Head of caudate nucleus (tissue), 42 donors: Measurements from ENCODE around the gene SAMD14.

Experiments used
- DNase-seq, 42 donors: peaks; one replicate each; pipeline versions ENCODE4 v3.0.0 to v3.0.0-alpha.2; 2020 to 2021; ENCODE audit warnings: mixed read lengths in 7 of 42
- intact Hi-C: fragments of 100-400 bp; cut with DNase I; formaldehyde crosslinking; loops from one replicate; pipeline ENCODE4 v1.15.0; 2022

SAMD14 gene

GRCh38 chr17:50093246-50093645 is 36.7 kb downstream of the SAMD14 start:
- intact Hi-C loops: no loop called here
- no peak for DNase-seq

DNA sequence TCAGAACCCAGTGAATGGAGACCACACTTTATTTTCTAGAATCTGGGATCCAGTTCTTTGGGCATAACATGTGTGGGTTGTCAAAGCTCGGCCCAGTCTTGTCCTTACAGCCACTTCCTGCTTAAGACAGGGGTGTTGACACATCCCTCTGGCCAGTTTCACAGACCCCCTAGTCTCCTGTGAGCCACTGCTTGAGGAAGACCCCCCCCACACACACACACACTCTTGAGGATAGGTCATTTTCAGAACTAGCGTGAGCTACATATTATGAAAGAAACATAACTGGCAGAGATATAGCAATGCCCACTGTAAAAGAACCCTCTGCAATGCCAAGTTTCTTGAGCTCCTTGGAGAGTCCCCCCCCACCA is 38.1 kb downstream of the SAMD14 start:
- no peak for DNase-seq
- intact Hi-C loops: no loop called here

GRCh38 chr17:50090971-50091917 is 38.7 kb downstream of the SAMD14 start:
- no peak for DNase-seq
- intact Hi-C loops: no loop called here

DNA sequence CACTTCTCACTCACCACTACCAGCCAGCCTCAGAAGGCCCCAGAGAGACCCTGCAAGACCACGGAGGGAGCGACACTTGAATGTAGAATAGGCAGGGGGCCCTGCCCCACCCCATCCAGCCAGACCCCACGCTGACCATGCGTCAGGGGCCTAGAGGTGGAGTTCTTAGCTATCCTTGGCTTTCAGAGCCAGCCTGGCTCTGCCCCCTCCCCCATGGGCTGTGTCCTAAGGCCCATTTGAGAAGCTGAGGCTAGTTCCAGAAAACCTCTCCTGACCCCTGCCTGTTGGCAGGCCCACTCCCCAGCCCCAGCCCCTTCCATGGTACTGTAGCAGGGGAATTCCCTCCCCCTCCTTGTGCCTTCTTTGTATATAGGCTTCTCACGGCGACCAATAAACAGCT is 39.9 kb downstream of the SAMD14 start:
- DNase-seq: no peak
- intact Hi-C loops: no loop called here

GRCh38 chr17:50088952-50089825 is 40.8 kb downstream of the SAMD14 start:
- intact Hi-C loops: loop anchor here (5.0 kb wide), 1 partner anchor 62 kb away; no protein-coding TSS in a partner anchor
- DNase-seq: no peak

DNA sequence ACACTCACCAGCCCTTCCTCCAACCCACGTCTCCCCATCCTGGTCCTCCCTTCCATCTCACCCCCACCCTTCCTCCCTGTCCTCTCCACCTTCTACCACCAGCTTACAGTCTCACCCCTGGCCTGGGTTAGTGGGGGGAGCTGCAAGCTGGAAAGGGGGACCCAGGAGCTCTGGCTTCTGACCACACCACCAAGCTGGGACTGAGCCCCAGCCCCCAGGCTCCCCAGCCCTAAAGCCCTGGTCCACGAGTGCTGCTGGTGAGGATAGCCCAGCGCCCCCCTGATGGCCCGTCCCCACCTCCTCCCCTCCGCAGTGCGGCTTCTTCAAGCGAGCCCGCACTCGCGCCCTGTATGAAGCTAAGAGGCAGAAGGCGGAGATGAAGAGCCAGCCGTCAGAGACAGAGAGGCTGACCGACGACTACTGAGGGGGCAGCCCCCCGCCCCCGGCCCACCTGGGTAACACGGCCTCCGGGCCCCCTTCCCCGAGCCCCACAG is 42.0 kb downstream of the SAMD14 start:
- DNase-seq: no peak
- intact Hi-C loops: loop anchor here (5.0 kb wide), 1 partner anchor 61 kb away; no protein-coding TSS in a partner anchor

DNA sequence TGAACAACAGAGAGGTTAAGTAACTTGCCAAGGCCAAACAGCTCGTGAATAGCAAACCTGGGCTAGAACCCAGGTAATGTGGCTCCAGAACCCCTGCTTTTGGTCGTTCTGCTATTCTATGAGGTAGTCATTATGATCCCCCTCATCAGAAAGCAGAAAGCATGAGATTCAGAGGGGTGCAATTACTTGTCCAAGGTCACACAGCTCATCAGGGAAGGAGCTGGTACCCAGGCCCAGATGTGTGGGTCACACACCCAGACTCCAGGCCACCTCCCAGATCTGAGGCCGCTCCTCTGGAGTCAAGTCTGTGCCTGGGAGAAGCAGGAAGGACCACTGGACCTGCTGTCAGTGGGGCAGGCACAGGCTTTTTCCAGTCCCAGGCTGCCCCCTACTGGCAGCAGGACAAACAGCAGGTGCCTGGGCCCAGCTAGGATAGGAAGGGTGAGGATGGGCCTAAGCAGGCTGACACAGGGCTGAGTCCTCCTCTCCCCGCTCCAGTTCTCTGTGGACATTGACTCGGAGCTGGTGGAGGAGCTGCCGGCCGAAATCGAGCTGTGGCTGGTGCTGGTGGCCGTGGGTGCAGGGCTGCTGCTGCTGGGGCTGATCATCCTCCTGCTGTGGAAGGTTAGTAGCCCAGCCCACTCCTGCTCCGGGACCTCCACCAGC is 42.6 kb downstream of the SAMD14 start:
- intact Hi-C loops: loop anchor here (5.0 kb wide), 1 partner anchor 60 kb away; no protein-coding TSS in a partner anchor

GRCh38 chr17:50081757-50082156 is 48.2 kb downstream of the SAMD14 start:
- intact Hi-C loops: no loop called here
- no peak for DNase-seq

More for the DNA sequence above, 42.6 kb downstream of the SAMD14 start:
- peak in 37 of 42 donors; percentile 32 to 83 (median 63) for DNase-seq

DNA sequence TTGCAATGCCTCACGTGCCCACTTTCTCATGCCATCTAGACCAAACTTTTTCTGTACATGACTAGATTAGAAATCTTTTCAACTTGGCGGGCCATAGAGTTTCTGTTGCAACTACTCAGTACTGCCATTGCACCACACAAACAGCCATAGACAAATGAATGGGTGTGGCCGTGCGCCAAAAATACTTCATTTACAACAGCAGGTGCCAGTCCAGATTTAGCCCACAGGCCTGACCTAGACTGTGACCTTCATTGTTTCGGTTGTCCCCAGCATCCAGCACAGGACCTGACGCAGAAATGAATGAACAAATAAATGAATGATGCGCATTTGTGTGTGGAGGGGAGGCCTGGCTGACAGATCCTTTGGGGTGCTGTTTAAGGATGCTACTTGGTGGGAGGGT is 49.1 kb downstream of the SAMD14 start:
- DNase-seq: no peak
- intact Hi-C loops: no loop called here

DNA sequence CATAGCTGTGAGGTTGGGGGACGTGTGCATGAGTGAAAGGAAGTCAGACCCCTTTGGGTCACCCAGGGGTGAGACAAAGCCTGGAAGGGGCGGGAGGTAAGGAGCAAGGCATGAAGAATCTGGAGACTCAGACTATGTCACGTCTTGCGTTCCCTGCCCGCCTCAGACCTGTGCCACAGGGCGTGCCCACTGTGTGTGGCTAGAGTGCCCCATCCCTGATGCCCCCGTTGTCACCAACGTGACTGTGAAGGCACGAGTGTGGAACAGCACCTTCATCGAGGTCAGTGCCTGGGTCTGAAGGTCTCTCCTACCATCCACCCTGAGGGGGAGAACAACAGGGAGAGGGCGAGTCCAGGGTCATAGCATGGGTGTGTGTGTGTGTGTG is 49.9 kb downstream of the SAMD14 start:
- intact Hi-C loops: no loop called here
- DNase-seq: no peak

DNA sequence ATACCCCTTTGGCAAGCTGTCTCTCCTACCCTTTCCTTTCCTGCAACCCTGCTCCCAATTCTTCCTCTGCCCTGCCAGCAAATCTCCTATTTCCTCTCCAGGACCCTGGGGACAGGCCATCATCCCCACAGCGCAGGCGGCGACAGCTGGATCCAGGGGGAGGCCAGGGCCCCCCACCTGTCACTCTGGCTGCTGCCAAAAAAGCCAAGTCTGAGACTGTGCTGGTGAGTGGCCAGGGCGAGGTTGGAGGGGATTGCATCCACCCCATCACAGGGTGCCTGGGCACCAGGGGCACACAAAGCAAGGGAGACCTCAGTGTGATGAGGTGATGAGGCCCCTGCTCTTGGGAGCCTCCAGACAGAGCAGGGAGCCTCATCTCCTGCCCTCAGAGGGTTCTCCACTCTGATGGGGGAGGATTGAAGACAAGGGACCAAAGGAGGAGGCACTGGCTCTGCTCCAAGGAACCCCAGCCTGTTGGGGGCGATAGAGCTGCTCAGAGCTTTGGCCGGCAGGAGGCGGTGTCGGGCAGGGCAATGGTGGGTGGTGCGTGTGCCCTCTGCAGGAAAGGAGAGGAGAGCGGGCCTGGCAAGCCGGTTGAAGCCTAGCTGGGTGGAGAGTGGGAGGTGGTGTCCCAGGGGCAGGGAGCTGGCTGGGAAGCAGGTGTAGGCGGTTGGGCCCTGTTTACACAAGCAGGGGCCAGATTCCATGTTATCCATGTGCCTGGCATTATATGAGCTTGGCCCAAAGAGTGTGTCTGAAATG is 50.4 kb downstream of the SAMD14 start:
- intact Hi-C loops: no loop called here
- no peak for DNase-seq

DNA sequence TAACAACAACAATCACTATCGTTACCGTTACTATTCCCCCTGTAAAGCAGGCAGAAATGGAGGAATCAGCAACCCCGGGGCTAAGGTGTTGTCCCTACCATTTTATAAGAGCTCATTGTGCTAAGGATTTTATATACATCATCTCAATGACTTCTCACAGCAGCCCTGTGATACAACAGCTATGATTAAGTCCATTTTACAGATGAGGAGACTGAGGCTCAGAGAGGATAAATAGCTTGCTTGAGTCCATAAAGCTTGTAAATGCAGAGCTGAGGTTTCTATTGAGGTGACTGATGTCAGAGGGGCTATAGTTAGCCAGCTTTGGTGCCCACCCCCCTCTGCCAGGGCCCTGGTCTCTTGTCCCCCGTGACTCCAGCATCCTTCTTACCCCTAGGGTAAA is 51.5 kb downstream of the SAMD14 start:
- intact Hi-C loops: no loop called here
- DNase-seq: no peak

DNA sequence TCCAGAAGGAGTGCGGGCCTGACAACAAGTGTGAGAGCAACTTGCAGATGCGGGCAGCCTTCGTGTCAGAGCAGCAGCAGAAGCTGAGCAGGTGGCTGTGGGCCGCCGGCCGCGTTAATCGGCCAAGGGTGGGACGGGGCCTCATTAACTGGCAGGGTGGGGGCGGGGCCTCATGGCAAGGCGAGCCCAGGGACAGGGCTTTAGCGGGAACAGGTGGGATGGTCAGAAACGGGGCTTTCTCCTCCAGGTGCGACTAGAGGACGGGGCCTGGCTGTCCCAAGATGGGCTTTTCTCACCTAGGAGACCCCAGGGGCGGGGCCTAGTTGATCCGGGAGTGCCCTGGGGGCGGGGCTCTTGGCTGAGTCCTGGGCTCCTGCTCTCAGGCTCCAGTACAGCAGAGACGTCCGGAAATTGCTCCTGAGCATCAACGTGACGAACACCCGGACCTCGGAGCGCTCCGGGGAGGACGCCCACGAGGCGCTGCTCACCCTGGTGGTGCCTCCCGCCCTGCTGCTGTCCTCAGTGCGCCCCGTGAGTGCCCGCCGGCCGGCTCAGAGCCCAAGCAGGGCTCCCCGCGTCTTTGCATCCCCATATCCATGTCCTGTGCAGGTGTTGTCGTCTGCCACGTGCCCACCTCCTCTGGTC is 53.2 kb downstream of the SAMD14 start:
- intact Hi-C loops: no loop called here
- no peak for DNase-seq

DNA sequence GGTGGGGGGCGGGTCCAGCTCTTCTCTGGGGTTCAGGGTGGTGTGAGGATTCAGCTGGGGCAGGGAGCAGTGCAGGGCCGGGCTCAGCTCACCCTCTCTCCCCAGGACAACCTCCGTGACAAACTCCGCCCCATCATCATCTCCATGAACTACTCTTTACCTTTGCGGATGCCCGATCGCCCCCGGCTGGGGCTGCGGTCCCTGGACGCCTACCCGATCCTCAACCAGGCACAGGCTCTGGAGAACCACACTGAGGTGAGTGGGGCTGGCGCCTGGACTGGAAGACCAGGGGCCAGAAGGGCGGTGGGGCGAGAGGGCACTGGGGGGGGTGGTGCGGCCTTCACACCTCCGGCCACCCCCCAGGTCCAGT is 53.8 kb downstream of the SAMD14 start:
- intact Hi-C loops: no loop called here
- DNase-seq: no peak

- intact Hi-C loops: no loop called here
- no peak for DNase-seq
Observed at GRCh38 chr17:50075446-50076032, 54.4 kb downstream of the SAMD14 start.

- intact Hi-C loops: no loop called here
- no peak for DNase-seq
Observed at GRCh38 chr17:50074227-50074626, 55.7 kb downstream of the SAMD14 start.

- intact Hi-C loops: no loop called here
- no peak for DNase-seq
Observed at GRCh38 chr17:50072925-50073324, 57.0 kb downstream of the SAMD14 start.

GRCh38 chr17:50072130-50072529 is 57.8 kb downstream of the SAMD14 start:
- intact Hi-C loops: no loop called here
- no peak for DNase-seq
